Cardiac fibroblast (primary cell): ENCODE measurements around the gene SH3RF3.

ENCODE experiments used
- DNase-seq, 2 donors: peaks; one replicate each; pipeline versions ENCODE4 v3.0.0 to v3.0.0-alpha.2; 2010; ENCODE audit warnings: low read depth in 2 of 2
- H3K4me3 ChIP-seq, 2 donors: replicated peaks in 1 of 2; 1 replicate in 1 of 2; 2 replicates in 1 of 2; pipeline ENCODE4 v1.5.1; 2011; ENCODE audit warnings: low read depth in 2 of 2, low read length in 2 of 2, mild to moderate bottlenecking in 2 of 2, moderate library complexity in 1 of 2
- TF ChIP-seq, protein P1 (sequence below): IDR thresholded peaks from one replicate; pipeline ENCODE4 v1.5.1; 2011; ENCODE audit warnings: low read depth, mild to moderate bottlenecking, low read length, inconsistent platforms

The SH3RF3 gene

GRCh38 chr2:109266496-109266895 is 137.5 kb downstream of the SH3RF3 start:
- TF ChIP-seq, protein P1, sequence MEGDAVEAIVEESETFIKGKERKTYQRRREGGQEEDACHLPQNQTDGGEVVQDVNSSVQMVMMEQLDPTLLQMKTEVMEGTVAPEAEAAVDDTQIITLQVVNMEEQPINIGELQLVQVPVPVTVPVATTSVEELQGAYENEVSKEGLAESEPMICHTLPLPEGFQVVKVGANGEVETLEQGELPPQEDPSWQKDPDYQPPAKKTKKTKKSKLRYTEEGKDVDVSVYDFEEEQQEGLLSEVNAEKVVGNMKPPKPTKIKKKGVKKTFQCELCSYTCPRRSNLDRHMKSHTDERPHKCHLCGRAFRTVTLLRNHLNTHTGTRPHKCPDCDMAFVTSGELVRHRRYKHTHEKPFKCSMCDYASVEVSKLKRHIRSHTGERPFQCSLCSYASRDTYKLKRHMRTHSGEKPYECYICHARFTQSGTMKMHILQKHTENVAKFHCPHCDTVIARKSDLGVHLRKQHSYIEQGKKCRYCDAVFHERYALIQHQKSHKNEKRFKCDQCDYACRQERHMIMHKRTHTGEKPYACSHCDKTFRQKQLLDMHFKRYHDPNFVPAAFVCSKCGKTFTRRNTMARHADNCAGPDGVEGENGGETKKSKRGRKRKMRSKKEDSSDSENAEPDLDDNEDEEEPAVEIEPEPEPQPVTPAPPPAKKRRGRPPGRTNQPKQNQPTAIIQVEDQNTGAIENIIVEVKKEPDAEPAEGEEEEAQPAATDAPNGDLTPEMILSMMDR: no peak
- no peak for DNase-seq

DNA sequence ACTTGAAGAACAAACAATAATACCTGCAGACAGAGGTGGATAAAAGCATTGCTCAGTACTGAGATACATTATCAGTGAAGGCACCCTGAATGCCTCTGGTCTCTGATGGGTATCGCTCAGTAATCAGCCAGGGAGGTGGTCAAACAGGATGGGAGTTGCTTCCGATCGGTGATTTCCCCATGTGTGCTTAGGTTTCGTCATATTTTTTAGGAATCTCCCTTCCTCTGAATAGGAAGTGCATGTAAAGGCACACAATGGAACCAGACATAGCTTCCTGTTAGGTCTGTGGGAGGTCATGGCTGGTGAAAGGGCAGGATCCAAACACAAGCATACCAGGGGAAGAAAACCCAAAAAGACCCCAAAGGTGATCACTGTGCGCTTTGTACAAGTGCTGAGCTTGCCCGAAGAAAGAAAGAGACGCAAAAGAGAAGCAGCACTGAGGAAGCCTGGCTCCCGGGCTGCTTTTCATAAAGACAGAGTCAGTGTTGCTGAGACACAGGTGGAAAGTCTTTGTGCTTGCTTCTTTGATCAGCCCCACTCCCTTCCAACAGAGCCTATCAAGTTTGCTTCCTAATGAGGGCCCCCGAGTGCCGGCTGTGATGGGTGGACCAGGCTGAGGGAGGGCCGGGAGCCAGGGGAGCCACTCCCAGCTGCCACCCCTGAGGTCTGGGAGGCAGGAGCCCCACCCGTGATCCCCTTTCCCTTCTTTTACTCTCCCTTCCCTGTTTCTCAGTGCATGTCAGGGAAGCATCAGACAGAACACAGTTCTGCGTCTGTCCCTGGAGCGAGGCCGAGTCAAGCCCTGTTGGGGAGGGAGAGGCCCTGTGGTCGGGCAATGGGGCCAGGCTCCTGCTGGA is 138.2 kb downstream of the SH3RF3 start:
- TF ChIP-seq, protein P1: no peak
- peak; percentile 58 to 80 for DNase-seq
- no peak overlapping the region for H3K4me3 ChIP-seq

More at GRCh38 chr2:109266496-109266895, 137.5 kb downstream of the SH3RF3 start:
- no peak overlapping the region for H3K4me3 ChIP-seq

GRCh38 chr2:109268916-109269315 is 139.9 kb downstream of the SH3RF3 start:
- TF ChIP-seq, protein P1: no peak
- no peak overlapping the region for H3K4me3 ChIP-seq
- no peak for DNase-seq

DNA sequence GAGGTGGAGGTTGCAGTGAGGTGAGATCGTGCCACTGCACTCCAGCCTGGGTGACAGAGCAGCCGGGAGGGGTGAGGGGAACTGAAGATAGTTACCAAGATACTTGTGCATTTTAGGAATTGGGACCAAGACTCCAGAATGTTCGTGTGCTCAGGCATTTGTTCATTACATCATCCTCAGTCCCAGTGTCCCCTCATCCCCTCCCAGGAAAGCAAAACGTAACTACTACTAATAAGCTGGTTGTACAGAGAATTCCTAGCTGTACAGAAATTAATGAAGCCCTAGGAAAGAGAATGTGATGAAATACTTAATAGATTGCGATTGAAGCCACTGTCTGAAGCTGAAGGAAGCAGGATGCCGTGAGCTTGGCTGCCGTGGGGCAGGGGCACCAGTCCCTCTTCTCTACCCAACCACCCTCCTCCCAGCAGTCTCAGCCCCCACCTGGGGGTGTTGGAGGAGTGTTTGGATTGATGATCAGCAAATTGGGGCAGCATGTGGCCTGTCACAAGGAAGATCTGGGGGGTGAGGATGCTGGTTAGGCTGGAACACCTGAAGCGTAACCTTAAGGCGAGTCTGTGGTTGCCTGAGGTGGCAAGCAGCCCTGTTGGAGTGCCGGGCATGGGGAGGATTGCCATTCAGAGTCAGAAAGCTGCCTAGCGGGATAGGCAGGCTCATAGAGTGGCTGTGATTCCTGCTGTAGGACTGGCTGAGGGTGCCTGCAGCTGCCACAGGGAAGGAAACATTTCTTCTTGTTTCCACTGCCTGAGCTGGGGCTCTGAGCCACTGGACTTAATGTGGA is 140.9 kb downstream of the SH3RF3 start:
- TF ChIP-seq, protein P1: no peak
- H3K4me3 ChIP-seq: no peak overlapping the region
- DNase-seq: no peak

GRCh38 chr2:109270505-109271312 is 141.7 kb downstream of the SH3RF3 start:
- TF ChIP-seq, protein P1: no peak
- H3K4me3 ChIP-seq: no peak overlapping the region
- DNase-seq: peak in 1 of 2 donors; percentile 38

DNA sequence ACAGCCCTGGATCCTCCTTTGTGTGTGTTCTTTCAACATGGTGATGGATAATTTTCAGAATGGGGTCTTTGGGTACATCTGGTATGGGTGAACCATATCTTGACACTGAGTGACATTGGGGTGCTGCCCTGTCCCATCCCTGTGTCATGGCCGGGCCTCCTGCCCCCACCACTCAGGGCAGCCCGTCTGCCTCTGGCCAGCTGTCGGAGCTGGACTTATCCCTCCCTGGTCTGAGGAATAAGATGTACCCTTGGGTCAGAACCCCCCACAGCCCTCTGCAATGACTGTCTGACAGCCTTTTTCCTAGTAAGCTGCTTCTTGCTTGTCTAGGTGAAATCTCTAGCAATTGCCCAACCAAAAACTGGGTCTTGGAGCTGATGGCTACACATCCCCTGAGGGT is 142.9 kb downstream of the SH3RF3 start:
- TF ChIP-seq, protein P1: no peak
- no peak overlapping the region for H3K4me3 ChIP-seq
- DNase-seq: no peak
